PC-9 (cell line): ENCODE measurements around the gene MAP3K20. TPM values are rescaled to one million over a fixed set of nuclear protein-coding genes. Genes with fewer than 3 reads are reported as not detected.

ENCODE experiments used
- BruUV-seq: library from RNA; stranded (reverse); fragments of 400-500 nt; replicated peaks from 2 replicates; lab custom pipeline; 2021; lab: Mats Ljungman, UMichigan
- CTCF ChIA-PET: fragments of 300-600 bp; sonication (Branson Sonifier 250); formaldehyde crosslinking; loops from one replicate; lab custom pipeline; 2022; ENCODE audit warnings: antibody characterized with exemption; lab: Charles Lee
- POLR2A ChIA-PET: fragments of 300-600 bp; sonication (Branson Sonifier 250); formaldehyde crosslinking; loops from one replicate; lab custom pipeline; 2022; ENCODE audit warnings: antibody characterized with exemption; ENCODE audit not compliant: unreplicated experiment; lab: Charles Lee
- DNase-seq, 2 experiments: peaks; one replicate each; pipeline versions ENCODE4 v3.0.0 to v3.0.0-alpha.2; 2015 to 2022; ENCODE audit warnings: mixed read lengths in 1 of 2
- H2AFZ ChIP-seq: fragments of 200-600 bp; sonication (generic); 2 replicates; pipeline ENCODE4 v1.8.1; 2017; ENCODE audit warnings: antibody characterized with exemption
- H3F3A ChIP-seq: fragments of 200-600 bp; sonication (generic); 2 replicates; pipeline ENCODE4 v1.8.1; 2017; ENCODE audit warnings: antibody characterized with exemption, mild to moderate bottlenecking, low read depth; ENCODE audit not compliant: insufficient read depth
- H3K27ac ChIP-seq: fragments of 200-600 bp; sonication (generic); 2 replicates; pipeline ENCODE4 v1.6.1; 2016; ENCODE audit warnings: mixed run types
- H3K27me3 ChIP-seq: fragments of 200-600 bp; sonication (generic); 2 replicates; pipeline ENCODE4 v1.6.1; 2016; ENCODE audit warnings: low read depth, mixed run types; ENCODE audit not compliant: insufficient read depth
- H3K36me3 ChIP-seq: fragments of 200-600 bp; sonication (generic); 2 replicates; pipeline ENCODE4 v1.6.1; 2016; ENCODE audit warnings: low read depth, mixed run types
- H3K4me1 ChIP-seq: fragments of 200-600 bp; sonication (generic); replicated peaks from 2 replicates; pipeline ENCODE4 v1.6.1; 2016; ENCODE audit warnings: mixed run types; ENCODE audit not compliant: insufficient read depth
- H3K4me2 ChIP-seq: fragments of 200-600 bp; sonication (generic); 2 replicates; pipeline ENCODE4 v1.6.1; 2017; ENCODE audit warnings: mixed run types
- H3K4me3 ChIP-seq: fragments of 200-600 bp; sonication (generic); 2 replicates; pipeline ENCODE4 v1.6.1; 2016; ENCODE audit warnings: mixed run types
- H3K79me2 ChIP-seq: fragments of 200-600 bp; sonication (generic); 2 replicates; pipeline ENCODE4 v1.6.1; 2017; ENCODE audit warnings: low read depth, mixed run types
- H3K9me2 ChIP-seq: fragments of 200-600 bp; sonication (generic); 2 replicates; pipeline ENCODE4 v1.8.1; 2017; ENCODE audit warnings: mild to moderate bottlenecking; ENCODE audit not compliant: insufficient read depth
- H3K9me3 ChIP-seq: fragments of 200-600 bp; sonication (generic); 2 replicates; pipeline ENCODE4 v1.8.1; 2016; ENCODE audit warnings: low read depth; ENCODE audit not compliant: insufficient read depth
- H4K20me1 ChIP-seq: fragments of 200-600 bp; sonication (generic); 2 replicates; pipeline ENCODE4 v1.8.1; 2017; ENCODE audit not compliant: insufficient read depth
- CTCF ChIP-seq: fragments of 200-600 bp; sonication (generic); conservative IDR thresholded peaks from 2 replicates; pipeline ENCODE4 v1.6.1; 2017; ENCODE audit warnings: mixed run types, antibody characterized with exemption, mild to moderate bottlenecking, moderate library complexity
- EZH2 ChIP-seq: fragments of 200-600 bp; sonication (generic); IDR thresholded peaks from 2 replicates; pipeline ENCODE4 v1.8.0; 2017; ENCODE audit warnings: antibody characterized with exemption, low read depth
- intact Hi-C: fragments of 100-400 bp; cut with micrococcal nuclease; formaldehyde crosslinking; loops from one replicate; pipeline ENCODE4 v1.10.0; 2022; ENCODE audit not compliant: unreplicated experiment
- total RNA-seq: library from RNA; stranded (reverse); gene quantifications from 2 replicates; pipeline ENCODE4 v1.2.3, GENCODE V29; 2021

MAP3K20 gene
- total RNA-seq, 1 experiment from 2014 or later: 58.5 TPM

- Histone ChIP-seq H2AFZ (no peak overlapping the region), H3K79me2 (no peaks in the 10 kb centered on the region), H3K4me1 (peaks cover 72% of the 10 kb centered on the region), H3K4me3 (peak overlapping the region; percentile 28; the same call in 1 of the 2 replicates), H3K27ac (peak overlapping the region; percentile 88), H3K36me3 (no peaks in the 10 kb centered on the region), H3K4me2 (peak overlapping the region; percentile 70), H3K27me3 (no peaks in the 10 kb centered on the region), H4K20me1 (no peaks in the 10 kb centered on the region), H3K9me3 (peaks cover 4% of the 10 kb centered on the region; the same call in 1 of the 2 replicates), H3K9me2 (no peaks in the 10 kb centered on the region; the same call in 1 of the 2 replicates), H3F3A (peaks cover 45% of the 10 kb centered on the region)
- no TSS peak for BruUV-seq
- DNase-seq: peak; percentile 91 to 100
- ChIA-PET CTCF (interaction anchor here (0.6 to 0.7 kb wide), 4 partner anchors 22 to 942 kb away, joined by 3 to 5 read pairs (median 3); no protein-coding TSS in a partner anchor), POLR2A (interaction anchor here (0.6 to 1.0 kb wide), 10 partner anchors 24 to 916 kb away, joined by 3 to 11 read pairs (median 6); partner anchors contain the start of gene MAP3K20)
- TF ChIP-seq EZH2 (no peak), CTCF (0 out of 2 replicates have a peak, but pooled peaks have one; percentile 6)
- intact Hi-C loops: loop anchor here (1.0 to 2.0 kb wide), 2 partner anchors 26 to 50 kb away; partner anchors contain the start of gene MAP3K20
These were observed 26.6 kb upstream of the MAP3K20 start for GRCh38 chr2:173048897-173049661.

- peak overlapping the region; percentile 88 for H3K27ac ChIP-seq
- no peaks in the 10 kb centered on the region; the same call in 1 of the 2 replicates for H3K9me2 ChIP-seq
- peak overlapping the region; percentile 70 for H3K4me2 ChIP-seq
- H3F3A ChIP-seq: peaks cover 38% of the 10 kb centered on the region
- BruUV-seq: TSS peak; percentile 93
- H3K9me3 ChIP-seq: peaks cover 4% of the 10 kb centered on the region; the same call in 1 of the 2 replicates
- H3K36me3 ChIP-seq: no peaks in the 10 kb centered on the region
- peaks cover 68% of the 10 kb centered on the region for H3K4me1 ChIP-seq
- peak overlapping the region; percentile 28; the same call in 1 of the 2 replicates for H3K4me3 ChIP-seq
- no peak overlapping the region for H2AFZ ChIP-seq
- POLR2A ChIA-PET: interaction anchor here (0.6 to 1.0 kb wide), 3 partner anchors 23 to 589 kb away, joined by 4 to 11 read pairs (median 4); partner anchors contain the start of gene MAP3K20
- intact Hi-C loops: loop anchor here (1.0 to 2.0 kb wide), 2 partner anchors 25 to 51 kb away; partner anchors contain the start of gene MAP3K20
- no peak for DNase-seq
- H3K79me2 ChIP-seq: no peaks in the 10 kb centered on the region
- no peaks in the 10 kb centered on the region for H4K20me1 ChIP-seq
- no peaks in the 10 kb centered on the region for H3K27me3 ChIP-seq
- 0 out of 2 replicates have a peak, but pooled peaks have one; percentile 11 for TF ChIP-seq CTCF
- TF ChIP-seq EZH2: no peak
- CTCF ChIA-PET: interaction anchor here (0.5 to 0.6 kb wide), 3 partner anchors 56 to 160 kb away, joined by 3 read pairs; no protein-coding TSS in a partner anchor
These were observed 25.8 kb upstream of the MAP3K20 start for GRCh38 chr2:173049831-173050230.

GRCh38 chr2:173050684-173051083 lies 25.0 kb upstream of the MAP3K20 start:
- no peak for DNase-seq
- Histone ChIP-seq H3K9me2 (no peaks in the 10 kb centered on the region; the same call in 1 of the 2 replicates), H3K36me3 (no peaks in the 10 kb centered on the region), H3K4me3 (no peak overlapping the region), H3K79me2 (no peaks in the 10 kb centered on the region), H3K27ac (0 out of 2 replicates have a peak overlapping the region, but pooled peaks have one; percentile 88), H3K4me2 (no peak overlapping the region), H2AFZ (no peak overlapping the region), H4K20me1 (no peaks in the 10 kb centered on the region), H3K27me3 (no peaks in the 10 kb centered on the region), H3K9me3 (peaks cover 4% of the 10 kb centered on the region; the same call in 1 of the 2 replicates), H3K4me1 (peaks cover 60% of the 10 kb centered on the region), H3F3A (peaks cover 32% of the 10 kb centered on the region)
- BruUV-seq: no TSS peak
- ChIA-PET POLR2A (no interaction called here), CTCF (no interaction called here)
- intact Hi-C loops: no loop called here
- TF ChIP-seq EZH2 (no peak), CTCF (no peak)
